Esophagus squamous epithelium (tissue), 4 donors: ENCODE data around the gene ZBTB24.

Experiments used
- POLR2A ChIP-seq, 4 donors: fragments of 450-650 bp; IDR thresholded peaks; one replicate each; pipeline ENCODE4 v1.6.1; 2017; ENCODE audit warnings: antibody characterized with exemption in 4 of 4, mild to moderate bottlenecking in 4 of 4, moderate library complexity in 3 of 4
- TF ChIP-seq, protein P1 (sequence below), 6 experiments: fragments of 450-650 bp in 4 of 6; fragments of 200-600 bp in 2 of 6; sonication (generic) in 2 of 6; IDR thresholded peaks; one replicate each; pipeline ENCODE4 v1.5.1; 2016 to 2019; ENCODE audit warnings: antibody characterized with exemption in 6 of 6, mild to moderate bottlenecking in 4 of 6, moderate library complexity in 4 of 6

DNA sequence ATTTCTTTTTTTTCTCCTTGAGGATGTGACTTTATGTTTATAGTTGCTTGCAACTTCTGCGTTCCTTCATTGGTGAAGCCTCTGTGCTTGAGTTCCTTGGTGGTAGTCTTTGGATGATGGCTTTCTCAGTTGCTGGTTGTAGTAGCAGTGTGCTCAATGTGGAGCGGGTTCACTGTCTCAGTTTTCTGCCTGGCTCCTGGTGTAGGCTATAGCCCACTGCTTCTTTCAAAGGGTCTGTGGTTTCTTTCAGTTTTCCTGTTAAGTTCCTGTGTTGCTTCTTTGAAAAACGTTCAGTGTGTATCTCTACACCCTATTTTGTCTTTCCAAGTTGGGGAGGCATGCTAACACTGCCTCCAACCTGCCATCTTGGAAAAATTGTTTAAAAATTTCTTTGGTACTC lies 33.9 kb upstream of the ZBTB24 start:
- TF ChIP-seq, protein P1, sequence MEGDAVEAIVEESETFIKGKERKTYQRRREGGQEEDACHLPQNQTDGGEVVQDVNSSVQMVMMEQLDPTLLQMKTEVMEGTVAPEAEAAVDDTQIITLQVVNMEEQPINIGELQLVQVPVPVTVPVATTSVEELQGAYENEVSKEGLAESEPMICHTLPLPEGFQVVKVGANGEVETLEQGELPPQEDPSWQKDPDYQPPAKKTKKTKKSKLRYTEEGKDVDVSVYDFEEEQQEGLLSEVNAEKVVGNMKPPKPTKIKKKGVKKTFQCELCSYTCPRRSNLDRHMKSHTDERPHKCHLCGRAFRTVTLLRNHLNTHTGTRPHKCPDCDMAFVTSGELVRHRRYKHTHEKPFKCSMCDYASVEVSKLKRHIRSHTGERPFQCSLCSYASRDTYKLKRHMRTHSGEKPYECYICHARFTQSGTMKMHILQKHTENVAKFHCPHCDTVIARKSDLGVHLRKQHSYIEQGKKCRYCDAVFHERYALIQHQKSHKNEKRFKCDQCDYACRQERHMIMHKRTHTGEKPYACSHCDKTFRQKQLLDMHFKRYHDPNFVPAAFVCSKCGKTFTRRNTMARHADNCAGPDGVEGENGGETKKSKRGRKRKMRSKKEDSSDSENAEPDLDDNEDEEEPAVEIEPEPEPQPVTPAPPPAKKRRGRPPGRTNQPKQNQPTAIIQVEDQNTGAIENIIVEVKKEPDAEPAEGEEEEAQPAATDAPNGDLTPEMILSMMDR (IDR thresholded peaks at IDR 0.05): no peak
- TF ChIP-seq POLR2A (IDR thresholded peaks at IDR 0.05): no peak
